ENCODE measurements around the gene GSX1.
"Not testable (repeated sequence)": the region's sequence is repeated elsewhere in the genome, so short reads cannot be mapped to it uniquely, and the experiment has no call there.

Gene GSX1

DNA sequence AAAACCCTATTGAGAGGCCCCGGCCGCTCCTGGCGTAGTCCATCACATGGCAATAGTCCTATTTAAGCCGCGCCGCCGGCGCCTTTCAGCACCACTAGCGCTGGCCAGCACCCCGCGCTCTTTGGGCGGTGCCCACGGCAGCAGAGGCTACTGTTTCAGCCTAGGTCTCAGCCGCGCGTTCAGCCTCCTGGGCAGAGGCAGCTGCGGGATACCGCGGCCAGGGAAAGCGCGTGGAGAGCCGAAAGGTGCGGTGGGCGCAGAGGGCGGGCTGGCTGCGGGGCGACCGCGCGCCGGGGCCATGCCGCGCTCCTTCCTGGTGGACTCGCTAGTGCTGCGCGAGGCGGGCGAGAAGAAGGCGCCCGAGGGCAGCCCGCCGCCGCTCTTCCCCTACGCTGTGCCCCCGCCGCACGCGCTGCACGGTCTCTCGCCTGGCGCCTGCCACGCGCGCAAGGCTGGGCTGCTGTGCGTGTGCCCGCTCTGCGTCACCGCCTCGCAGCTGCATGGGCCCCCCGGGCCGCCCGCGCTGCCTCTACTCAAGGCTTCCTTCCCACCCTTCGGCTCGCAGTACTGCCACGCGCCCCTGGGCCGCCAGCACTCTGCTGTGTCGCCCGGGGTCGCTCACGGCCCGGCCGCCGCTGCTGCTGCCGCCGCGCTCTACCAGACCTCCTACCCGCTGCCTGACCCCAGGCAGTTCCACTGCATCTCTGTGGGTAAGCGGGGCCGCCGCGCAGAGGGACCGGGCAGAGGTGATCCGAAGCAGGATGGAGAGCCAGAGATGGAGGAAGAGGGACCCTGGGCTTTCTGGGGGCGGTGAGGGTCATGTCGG lies at the start of gene GSX1:
GSX1 (plus strand) TSS at position 91 of the 826 bp plus-strand sequence; CDS start at position 299, 208 bp downstream.
- no peak for DNase-seq (ENCODE audit: low read depth)

DNA sequence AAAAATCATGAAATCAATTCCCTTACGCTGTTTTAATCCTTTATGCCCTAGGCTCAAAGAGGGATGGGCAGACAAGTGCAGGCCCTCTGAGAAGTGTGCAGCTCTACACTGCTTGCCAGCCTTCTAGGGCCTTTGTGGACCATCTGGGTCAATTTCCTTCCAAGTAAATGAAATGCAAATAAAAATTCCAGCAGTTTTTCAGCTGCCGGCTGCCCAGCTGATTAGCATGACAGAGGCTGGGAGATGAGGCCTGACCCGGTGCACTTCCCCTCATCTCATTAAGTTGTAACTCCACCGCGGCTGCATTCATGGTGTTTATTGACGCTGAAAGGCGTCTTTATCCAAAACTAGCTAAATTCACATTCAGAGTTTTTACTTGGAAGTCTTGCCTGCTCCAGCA lies 47.5 kb upstream of the GSX1 start:
- no peak for DNase-seq (ENCODE audit: low read depth)

DNA sequence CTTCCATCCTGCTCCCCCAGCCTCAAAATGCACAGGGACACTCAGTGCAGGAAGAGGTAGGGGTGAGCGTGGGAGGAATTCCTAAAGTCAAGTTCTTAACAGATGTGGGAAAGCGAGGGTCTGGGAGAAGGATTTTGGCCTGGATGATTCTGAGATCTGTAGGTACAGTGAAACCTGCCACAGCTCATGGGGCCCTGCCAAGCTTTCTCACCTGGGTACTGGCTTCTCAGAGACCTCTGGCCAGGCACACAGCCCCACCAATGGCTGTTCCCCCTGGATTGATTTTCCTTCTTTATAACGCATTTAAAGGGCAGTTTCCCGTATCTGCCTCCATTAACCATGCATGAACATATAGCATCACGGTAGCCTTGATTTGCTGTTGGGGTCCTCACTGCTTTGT lies 47.0 kb upstream of the GSX1 start:
- DNase-seq (ENCODE audit: low read depth) = no peak

DNA sequence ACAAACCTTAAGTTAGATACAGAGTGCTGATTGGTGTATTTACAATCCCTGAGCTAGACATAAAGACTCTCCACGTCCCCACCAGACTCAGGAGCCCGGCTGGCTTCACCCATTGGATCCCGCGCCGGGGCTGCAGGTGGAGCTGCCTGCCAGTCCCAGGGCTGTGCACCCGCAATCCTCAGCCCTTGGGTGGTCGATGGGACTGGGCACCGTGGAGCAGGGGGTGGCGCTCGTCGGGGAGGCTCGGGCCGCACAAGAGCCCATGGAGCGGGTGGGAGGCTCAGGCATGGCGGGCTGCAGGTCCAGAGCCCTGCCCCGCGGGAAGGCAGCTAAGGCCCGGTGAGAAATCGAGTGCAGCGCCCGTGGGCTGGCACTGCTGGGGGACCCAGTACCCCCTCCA lies 44.1 kb upstream of the GSX1 start:
- DNase-seq (ENCODE audit: low read depth) = not testable (repeated sequence)

DNA sequence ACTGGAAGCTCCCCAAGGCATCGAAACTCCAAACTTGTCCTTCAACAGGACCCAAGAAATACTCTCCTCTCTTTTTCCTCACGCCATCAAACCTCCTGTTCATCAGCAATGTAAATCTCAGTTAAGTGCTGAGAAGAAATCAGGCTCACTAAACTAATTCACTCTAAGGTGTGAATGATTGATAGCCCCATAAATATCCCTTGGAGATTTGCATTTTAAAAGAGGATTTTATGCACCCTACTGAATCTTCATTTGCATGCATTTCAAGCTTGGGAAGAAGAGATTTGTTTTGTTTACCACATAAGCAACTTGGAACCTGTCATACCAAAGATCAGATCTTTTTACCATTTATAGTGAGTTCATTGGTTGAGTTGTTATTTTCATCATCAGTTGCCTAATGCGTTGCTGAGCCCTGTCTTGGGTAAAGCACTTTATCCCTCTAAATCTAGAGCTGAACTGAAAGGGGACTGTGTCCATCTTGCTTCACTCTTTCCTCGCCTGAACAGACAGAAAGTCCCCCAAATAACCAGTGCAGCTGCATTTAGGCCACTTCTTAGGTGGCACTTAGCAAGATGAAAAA lies 40.2 kb upstream of the GSX1 start:
- no peak for DNase-seq (ENCODE audit: low read depth)

DNA sequence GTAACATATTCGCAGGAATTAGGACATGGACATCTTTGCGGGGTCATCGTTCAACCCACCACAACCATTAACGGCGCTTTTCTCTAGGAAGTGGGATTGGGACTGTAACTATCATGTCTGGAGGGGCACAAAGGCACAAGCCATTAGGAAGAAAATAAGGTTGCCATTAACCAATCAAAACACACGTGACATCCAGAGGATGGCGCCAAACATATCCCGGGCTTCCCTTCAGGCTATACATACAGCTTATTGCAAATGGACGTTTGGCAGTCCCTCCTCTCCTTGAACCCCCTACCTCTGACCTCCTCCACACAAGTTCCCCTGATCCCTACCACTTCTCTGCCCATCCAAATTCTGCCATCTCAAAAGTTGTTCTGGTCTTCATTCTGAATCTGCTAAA lies 26.6 kb upstream of the GSX1 start:
- no peak for DNase-seq (ENCODE audit: low read depth)

DNA sequence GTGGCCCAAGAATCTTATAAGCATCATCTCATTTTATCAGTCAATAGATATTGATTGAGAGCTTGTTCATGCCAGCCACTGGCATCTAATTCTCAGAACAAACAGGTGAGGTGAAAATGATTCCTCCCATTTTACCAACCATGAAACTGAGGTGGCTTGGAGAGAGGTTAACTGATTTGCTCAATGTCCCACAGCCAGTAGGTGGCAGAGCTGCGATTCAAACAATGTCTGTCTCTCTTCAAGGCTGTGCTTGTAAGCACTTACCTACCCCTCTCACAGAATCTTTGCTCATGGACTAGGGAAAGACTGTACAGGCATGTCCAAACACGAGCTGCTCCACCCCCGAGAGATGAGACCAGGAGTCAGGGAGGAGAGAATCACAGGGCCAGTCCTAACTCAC lies 21.5 kb upstream of the GSX1 start:
- DNase-seq (ENCODE audit: low read depth) = no peak

DNA sequence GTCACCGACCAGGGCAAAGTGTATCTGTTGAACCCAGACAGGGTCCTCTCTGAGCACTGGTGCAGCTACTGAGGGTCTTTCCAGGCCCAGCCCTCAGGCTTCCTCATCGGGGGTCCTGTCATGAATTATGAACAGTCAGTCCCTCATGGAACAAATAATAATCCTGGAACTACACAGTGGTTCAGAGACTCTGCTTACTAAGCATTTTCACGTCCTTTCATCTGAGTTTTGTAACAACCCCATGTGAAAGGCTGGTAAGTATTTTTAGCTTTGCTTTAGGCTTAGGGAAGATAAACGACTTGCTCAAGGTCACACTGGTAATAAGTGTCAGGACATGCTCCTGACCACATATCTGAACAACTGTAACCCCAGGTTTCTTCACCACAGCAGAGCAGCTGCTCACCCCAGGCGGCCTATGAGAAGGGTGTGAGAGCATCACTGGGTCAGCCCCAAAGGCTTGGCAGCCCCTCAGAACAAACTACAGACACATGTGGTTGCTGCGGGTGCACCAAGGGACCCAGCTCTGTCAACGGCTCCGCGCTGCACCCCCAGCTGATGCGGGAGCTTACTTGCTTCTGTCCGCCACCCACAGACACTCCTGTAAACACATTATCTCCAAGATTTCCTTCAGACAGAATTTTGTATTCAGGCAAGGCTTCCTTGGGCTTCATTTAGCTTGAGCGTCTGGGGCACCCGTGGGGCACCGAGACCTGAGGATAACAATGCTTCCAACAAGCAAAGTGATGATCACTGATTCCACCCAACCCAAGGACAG lies 19.4 kb upstream of the GSX1 start:
- no peak for DNase-seq (ENCODE audit: low read depth)

DNA sequence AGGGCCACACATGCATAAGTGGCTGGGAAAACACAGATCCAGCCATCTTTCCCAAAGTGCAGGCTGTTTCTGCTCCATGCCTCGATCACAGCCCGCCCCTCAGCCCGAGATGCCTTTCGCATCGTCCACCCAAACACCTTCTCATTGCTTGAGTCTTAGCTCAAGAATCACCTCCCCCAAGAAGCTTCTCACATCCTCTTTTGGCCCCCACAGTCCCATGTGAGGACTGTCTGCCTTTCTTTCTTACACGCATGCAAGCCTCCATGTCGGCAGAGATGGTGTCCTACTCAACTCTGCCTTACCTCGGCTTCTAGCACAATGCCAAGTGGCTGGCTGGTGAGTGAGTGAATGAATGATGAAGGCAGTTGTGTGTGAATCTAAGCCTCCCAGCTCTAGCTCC lies 18.1 kb upstream of the GSX1 start:
- DNase-seq (ENCODE audit: low read depth) = no peak

DNA sequence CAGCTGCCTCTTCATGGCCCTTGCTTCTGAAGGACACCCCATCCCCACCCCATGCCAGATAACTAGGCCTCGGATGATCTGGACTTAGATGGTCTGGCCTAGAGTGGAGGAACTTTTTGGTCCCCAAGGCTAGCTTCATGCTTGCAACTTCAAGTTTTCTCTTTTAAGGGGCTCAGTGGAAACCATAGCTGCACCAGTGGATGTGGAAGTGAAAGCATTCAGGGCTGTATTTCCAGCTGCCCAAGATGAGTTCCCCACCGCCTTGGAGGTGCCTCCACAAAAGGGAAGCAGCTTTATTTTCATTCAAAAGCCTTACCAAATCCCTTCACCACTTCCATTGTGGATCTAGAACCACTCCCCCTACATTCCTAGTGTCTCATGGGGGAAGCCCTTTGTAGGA lies 17.6 kb upstream of the GSX1 start:
- DNase-seq (ENCODE audit: low read depth) = no peak

DNA sequence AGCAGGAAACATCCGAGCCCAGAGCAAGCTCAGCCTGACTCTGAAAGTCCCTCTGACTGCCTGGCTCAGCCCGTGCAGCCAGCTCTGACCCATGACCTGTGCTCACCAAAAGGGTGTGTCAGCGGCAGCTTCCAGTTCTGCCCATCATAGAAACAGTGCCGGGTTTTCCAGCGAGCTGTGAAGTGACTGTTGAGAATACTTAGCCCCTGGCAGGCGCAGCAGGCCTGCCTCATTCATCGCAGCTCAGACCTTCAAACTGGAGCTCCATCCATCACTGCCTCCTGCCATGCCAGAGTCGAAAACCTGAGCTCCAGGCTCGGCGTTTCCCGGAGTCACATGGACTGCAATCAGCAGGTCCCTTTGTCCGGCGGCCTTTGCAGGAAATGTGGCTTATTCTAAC lies 16.3 kb upstream of the GSX1 start:
- no peak for DNase-seq (ENCODE audit: low read depth)

DNA sequence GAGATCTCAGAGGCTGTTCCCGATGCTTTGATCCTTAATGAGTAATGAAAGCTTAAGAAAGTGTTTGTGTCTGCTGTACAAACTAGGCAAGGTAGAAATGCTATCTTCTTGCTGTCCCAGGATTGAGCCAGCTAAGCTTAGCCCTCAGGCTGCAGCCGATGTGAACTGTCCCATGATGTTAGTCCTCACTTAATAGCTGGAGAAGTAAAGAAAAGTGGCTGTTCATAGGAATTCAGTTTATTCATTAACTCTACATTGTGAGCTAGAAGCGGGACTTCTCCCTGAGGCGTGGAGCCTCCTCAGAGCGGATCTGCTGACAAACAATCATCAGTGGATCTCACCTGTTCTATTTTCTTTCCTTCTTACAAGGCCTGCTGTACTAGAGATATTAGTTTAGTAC lies 10.1 kb upstream of the GSX1 start:
- no peak for DNase-seq (ENCODE audit: low read depth)

DNA sequence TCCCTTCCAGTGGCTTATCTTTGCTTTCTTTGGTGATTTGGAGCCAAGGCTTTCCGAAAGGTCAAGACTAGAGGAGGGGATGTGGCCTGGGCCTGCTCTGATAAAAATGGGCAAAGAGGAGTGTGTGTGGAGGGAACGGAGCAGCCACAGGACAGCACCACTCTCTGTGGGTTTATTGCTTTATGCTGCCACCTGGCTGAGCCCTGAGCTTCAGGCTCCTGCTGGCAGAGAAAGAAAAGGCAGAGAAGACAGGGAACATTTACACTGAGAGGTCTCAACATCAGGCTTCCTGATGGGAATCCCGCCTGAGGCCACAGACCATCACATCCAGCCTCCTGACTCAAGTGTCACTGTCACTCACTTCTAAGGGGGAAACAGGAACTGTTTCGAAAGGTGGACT lies 9.2 kb upstream of the GSX1 start:
- no peak for DNase-seq (ENCODE audit: low read depth)

DNA sequence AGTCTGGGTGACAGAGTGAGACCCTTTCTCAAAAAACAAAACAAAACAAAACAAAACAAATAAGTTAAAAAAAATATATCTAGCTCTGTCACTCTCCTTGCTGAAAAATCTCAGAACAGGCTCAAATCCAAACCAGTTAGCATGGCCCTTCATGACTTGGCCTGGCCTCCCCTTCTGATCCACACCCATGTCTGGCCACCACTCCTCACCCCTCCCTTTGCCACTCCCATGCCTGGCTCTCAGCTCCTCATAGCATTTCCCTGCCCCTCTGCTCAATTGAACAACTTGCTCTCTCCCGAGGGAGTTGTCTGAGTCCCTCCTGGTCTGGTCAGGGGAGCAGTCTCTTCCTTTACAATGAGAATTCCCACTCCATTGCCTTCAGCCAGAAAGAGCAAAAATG lies 4.0 kb upstream of the GSX1 start:
- DNase-seq (ENCODE audit: low read depth) = no peak

DNA sequence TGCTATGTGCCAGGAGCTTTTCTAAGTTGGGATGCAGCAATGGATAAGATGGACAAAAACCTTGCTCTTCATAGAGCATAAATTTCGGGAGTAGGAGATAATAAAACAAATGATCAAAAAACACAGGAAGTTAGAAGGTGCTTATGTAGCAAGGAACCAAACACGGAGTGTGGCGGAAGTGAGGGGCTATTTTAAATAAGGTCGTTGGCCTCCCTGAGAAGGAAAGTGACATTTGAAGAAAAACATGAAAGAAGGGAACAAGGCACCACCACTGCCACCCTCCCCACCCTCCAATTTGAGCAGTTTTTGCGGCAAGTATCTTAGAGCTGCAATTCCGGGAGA lies 3.2 kb upstream of the GSX1 start:
- no peak for DNase-seq (ENCODE audit: low read depth)

DNA sequence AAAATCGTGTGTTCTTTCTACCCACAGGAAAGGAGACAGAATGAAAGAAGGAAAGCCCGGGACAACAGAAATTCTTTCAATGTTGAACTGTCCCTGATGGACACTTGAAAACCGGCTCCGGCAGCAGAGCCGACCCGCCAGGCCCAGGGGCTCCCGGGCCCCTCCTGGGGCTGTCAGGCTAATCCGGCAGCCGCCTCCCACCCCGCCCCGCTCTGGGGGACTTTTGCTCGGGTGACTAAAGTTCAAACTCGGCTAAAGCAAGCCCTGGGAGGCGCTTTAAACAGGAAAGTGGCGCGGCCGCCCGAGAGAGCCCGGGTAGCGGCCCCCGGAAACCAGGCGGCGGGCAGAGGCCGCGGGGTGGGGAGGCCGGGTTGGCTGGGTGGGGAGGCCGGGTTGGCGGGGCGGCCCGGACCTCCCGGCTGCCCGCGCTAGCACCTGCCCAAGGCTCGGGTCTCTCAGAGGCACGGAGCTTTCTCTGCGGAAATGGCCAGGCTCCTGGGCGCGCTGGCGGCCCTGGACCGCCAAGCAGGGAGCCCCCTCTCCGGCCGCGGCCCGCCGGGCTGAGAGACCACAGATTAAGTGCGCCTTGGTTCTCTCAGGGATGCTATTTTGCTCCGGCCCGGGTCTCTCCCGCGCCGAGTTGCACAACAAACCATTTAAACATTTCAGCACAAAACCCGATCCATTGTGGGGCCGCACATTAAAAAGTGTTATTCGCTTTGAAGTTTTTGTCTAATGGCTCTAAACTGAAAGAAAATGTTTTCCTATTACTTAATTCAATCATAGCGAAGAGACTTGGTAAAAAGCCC lies 2.6 kb upstream of the GSX1 start:
- no peak for DNase-seq (ENCODE audit: low read depth)

DNA sequence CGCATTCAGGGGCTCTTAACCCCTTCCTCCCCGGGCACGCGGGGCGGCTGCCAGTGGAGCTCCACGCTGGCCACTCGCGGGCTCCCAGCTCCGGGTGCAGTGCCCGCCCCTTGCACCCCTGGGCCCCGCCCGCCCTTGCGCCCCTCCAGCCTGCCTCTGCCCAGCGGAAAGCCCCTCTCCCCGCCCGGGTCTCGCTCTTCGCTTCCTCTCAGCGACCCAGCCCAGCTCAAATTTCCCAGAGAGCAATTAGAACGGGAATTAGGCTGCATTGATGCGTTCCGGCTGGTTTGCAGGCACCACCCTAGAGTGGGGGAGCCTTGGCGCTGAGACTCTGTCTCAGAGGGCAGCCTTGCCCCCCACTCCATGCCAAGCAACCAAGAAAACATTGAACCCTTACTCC lies 1.8 kb upstream of the GSX1 start:
- DNase-seq (ENCODE audit: low read depth) = no peak

DNA sequence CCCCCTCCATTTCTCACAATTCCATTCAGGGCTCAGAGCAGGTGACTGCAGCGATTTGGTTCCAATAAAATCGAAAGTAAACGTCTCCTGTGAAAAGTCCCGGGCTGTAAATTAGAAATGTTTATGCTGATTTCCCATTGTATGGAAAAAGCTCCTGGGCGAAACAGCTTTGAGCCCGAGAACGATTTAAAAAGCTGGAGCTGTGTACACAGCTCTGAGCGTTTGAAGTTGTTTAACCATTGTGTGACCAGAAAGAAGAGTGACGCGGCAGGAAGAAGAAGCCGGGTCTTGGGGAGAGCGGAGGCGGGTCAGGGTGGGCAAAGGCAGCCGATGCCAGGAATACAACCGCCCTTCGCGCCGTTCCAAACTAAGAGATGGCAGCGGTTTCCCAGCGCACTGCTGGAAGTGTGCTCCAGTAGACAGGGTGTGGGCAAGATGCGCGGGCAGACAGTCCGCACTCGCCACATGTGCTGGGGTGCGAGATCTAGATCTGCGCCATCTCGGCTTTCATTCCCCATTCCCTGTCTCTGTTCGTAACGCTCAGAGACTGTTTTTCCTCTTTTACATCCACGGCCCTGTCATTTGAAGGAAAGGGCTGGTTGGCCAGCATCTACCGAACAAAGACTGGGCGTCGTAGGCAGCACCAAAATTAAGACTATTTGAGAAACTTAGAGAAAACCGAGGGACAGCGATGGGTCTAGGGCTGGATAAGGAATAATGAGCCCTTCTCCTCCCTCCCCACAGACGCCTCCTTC lies 960 bp upstream of the GSX1 start:
- no peak for DNase-seq (ENCODE audit: low read depth)

DNA sequence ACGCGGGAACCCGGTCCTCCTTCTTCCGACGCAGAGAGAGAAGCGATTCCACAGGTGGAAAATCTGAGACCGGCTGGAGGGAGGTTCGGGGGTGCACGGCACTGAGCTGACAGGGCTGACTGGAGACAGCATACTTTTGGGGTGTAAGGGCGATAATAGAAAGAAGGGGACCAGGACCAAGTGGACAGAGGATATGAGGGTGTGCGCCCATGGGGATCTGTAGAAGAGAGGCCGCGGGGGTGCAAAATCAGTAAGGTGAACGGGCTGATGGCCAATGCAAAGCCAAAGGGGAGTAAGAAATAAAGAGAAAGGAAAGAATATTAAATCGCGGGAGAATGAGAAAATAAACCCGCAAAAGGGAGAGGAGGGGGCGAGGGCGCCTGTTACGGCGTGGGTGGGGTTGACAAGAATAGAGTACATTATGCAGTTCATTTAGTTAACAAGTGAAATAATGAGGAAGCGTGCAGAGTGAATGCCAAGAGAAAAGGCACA lies 336 bp upstream of the GSX1 start:
- no peak for DNase-seq (ENCODE audit: low read depth)

DNA sequence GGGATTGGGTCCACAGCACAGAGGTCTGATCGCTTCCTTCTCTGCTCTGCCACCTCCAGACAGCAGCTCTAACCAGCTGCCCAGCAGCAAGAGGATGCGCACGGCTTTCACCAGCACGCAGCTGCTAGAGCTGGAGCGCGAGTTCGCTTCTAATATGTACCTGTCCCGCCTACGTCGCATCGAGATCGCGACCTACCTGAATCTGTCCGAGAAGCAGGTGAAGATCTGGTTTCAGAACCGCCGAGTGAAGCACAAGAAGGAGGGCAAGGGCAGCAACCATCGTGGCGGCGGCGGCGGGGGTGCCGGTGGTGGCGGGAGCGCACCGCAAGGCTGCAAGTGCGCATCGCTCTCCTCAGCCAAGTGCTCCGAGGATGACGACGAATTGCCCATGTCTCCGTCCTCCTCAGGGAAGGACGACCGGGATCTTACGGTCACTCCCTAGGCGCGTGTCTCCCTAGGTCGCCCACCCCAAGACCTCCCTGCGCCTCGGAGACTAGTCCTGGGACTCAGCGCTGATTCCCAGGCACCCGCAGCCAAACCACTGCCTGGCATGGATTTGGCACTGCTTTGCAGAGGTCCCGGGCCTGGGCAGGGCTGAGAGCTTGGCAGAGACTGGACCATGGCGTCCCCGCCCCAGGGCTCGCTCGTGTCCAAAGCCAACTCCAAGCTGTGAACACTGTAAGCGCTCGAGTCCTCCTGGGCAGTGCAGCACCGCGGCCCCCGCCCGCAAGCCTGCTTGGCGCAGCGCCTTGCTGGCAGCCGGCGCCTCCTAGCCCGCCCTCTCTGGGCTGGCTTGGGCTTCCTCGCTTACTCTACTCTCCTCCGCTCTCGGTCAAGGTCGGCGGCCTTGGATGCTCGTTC lies 1.5 kb downstream of the GSX1 start:
- no peak for DNase-seq (ENCODE audit: low read depth)

DNA sequence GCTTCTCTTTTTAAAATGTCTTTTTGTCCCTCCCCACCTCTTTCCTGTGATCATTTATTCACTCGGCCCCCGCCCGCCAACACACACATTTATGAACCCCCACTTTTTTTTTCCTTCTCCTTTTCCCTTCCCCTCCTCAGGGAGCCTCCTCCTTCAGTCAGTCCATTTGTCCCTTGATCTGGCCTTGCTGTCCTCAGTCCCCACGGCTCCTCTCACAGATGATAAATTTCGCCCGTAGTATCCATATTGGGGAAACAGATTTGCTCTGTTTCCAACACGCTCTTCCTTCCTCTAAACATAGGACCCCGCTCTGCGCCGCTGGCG lies 2.0 kb downstream of the GSX1 start:
- no peak for DNase-seq (ENCODE audit: low read depth)

Data from HS-27A (cell line).